Kidney (tissue), 14 donors: ENCODE data around the gene DNAJB1. TPM values are rescaled to one million over a fixed set of nuclear protein-coding genes. Genes with fewer than 3 reads are reported as not detected.
A peak's percentile ranks its signal among the peaks of the same experiment; 100 is the strongest.

Experiments used
- DNase-seq, 5 donors: peaks; one replicate each; pipeline ENCODE4 v3.0.0-alpha.2; 2013 to 2020
- FAIRE-seq: peaks from 2 replicates; lab custom pipeline; 2012; peaks lifted over from hg19 to GRCh38; lab: Jason Lieb, UNC
- H3K27ac ChIP-seq, 2 donors: one replicate each; pipeline ENCODE4 v1.7.0; 2013; ENCODE audit warnings: low read depth in 2 of 2, low read length in 2 of 2, inconsistent platforms in 1 of 2
- H3K27me3 ChIP-seq: one replicate; pipeline ENCODE4 v1.7.1; 2013; ENCODE audit warnings: low read length, inconsistent platforms; ENCODE audit not compliant: control insufficient read depth, insufficient read depth
- H3K36me3 ChIP-seq, 3 donors: one replicate each; pipeline versions ENCODE4 v1.7.0 to v1.7.1; 2013; ENCODE audit warnings: low read length in 3 of 3, control low read depth in 1 of 3, inconsistent platforms in 1 of 3; ENCODE audit not compliant: insufficient read depth in 3 of 3, control insufficient read depth in 2 of 3
- H3K4me1 ChIP-seq, 3 donors: one replicate each; pipeline versions ENCODE4 v1.7.0 to v1.7.1; 2013; ENCODE audit warnings: low read length in 3 of 3, inconsistent platforms in 1 of 3, low read depth in 1 of 3; ENCODE audit not compliant: control insufficient read depth in 2 of 3, insufficient read depth in 2 of 3
- H3K4me3 ChIP-seq, 3 donors: one replicate each; pipeline versions ENCODE4 v1.7.0 to v1.8.1; 2013; ENCODE audit warnings: low read length in 3 of 3, control low read depth in 1 of 3, inconsistent platforms in 1 of 3
- H3K9ac ChIP-seq, 3 donors: one replicate each; pipeline versions ENCODE4 v1.7.0 to v1.7.1; 2013; ENCODE audit warnings: low read length in 3 of 3, control low read depth in 1 of 3, inconsistent platforms in 1 of 3
- H3K9me3 ChIP-seq, 3 donors: one replicate each; pipeline versions ENCODE4 v1.7.0 to v1.7.1; 2013; ENCODE audit warnings: low read length in 3 of 3, control low read depth in 1 of 3, inconsistent platforms in 1 of 3; ENCODE audit not compliant: control insufficient read depth in 2 of 3, insufficient read depth in 1 of 3
- intact Hi-C: fragments of 100-400 bp; cut with DNase I; formaldehyde crosslinking; loops from one replicate; pipeline ENCODE4 v1.11.1; 2022
- polyA plus RNA-seq: library from polyadenylated mRNA; stranded (reverse); fragments of 350-450 nt; fragmentation: Illumina TruSeq; extraction: RNeasy Lipid Tissue Mini Kit (QIAGEN cat#74804); gene quantifications from one replicate; pipeline ENCODE4 v1.2.3, GENCODE V29; 2014; ENCODE audit warnings: low read depth, low replicate concordance; ENCODE audit not compliant: insufficient read depth
- total RNA-seq: library from RNA; stranded (reverse); fragmentation: NEBNext Ultra II Directional; extraction: Animal tissue kit (Norgen Biotek cat#: 25700); gene quantifications from one replicate; pipeline ENCODE4 v1.2.1, GENCODE V29; 2021
- TF ChIP-seq, protein P1 (sequence below): IDR thresholded peaks from 3 replicates; pipeline ENCODE4 v1.5.1; 2012; ENCODE audit warnings: mild to moderate bottlenecking, moderate library complexity, borderline replicate concordance; ENCODE audit not compliant: insufficient read depth; ENCODE audit errors: extremely low read depth
- donor health status: control.
- donor health status: control.
- donor health status: control.
- donor health status: control.
- donor health status: control.
- donor health status: DM: yes; HTN: yes; CAD: no.
- donor health status: Normal renal cell carcinoma (clear cell type).

The DNAJB1 gene
- total and polyA plus RNA-seq, 2 donors from 2014 or later = 77.9 to 122 TPM

DNA sequence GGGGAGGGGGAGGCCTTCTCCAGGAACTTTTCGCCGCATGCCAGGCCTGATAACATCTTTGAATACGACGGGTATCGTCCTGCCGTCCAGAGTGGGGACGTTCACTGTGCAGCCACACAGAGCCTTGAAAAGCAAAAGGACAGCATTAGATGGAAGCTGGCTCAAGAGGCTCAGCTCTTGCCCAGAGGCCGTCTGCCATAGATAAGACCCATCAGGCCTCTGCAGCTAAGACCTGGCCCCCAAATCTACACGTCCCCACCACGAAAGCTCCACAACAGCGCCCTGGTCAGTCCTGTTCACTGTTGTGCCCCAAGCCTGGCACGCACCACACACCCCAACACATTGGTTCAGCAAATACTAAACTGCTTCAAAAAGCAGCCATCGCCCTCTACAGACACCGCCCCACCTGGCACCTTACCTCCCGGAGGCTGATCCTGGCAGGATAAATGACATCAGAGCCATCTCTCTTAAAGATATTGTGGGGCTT, 2.1 kb downstream of the DNAJB1 start:
- FAIRE-seq = no peak
- intact Hi-C loops = no loop called here
- H3K9me3 ChIP-seq = no peaks in the 10 kb centered on the region
- H3K9ac ChIP-seq = peak overlapping the region in 2 of 3 donors; percentile 85 to 100
- H3K27ac ChIP-seq = peak overlapping the region in 1 of 2 donors; percentile 100
- H3K4me3 ChIP-seq = peak overlapping the region; percentile 26 to 95 (median 77)
- TF ChIP-seq, protein P1, sequence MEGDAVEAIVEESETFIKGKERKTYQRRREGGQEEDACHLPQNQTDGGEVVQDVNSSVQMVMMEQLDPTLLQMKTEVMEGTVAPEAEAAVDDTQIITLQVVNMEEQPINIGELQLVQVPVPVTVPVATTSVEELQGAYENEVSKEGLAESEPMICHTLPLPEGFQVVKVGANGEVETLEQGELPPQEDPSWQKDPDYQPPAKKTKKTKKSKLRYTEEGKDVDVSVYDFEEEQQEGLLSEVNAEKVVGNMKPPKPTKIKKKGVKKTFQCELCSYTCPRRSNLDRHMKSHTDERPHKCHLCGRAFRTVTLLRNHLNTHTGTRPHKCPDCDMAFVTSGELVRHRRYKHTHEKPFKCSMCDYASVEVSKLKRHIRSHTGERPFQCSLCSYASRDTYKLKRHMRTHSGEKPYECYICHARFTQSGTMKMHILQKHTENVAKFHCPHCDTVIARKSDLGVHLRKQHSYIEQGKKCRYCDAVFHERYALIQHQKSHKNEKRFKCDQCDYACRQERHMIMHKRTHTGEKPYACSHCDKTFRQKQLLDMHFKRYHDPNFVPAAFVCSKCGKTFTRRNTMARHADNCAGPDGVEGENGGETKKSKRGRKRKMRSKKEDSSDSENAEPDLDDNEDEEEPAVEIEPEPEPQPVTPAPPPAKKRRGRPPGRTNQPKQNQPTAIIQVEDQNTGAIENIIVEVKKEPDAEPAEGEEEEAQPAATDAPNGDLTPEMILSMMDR = no peak
- peaks cover 6 to 24% (median 22%) of the 10 kb centered on the region in 3 donors for H3K36me3 ChIP-seq
- no peaks in the 10 kb centered on the region for H3K27me3 ChIP-seq
- no peak for DNase-seq
- peaks cover 0 to 27% (median 22%) of the 10 kb centered on the region in 3 donors for H3K4me1 ChIP-seq

DNA sequence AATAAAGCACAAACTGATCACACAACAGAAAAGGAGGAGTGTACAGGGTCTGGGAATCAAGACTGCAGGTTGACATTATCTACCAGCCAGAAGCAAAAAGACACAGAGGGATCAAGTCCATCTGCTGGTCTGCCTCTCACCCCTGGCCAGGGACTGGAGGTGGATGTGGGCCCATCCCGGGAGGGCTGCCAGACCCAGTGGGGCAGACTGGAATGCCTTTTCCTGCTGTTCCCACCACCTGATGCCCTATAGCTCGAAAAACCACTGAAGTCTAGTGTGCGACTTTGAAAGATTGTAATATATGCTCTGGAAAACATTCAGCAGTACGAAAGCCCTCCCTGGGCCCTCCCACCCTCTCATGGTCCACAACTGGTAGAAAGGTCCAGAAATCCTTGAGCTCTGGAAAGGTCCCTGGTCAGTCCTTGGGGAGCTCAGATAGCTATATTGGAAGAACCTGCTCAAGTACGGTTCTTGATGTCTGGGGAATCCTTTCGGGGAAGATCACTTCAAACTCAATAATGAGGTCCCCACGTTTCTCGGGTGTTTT, 2.6 kb downstream of the DNAJB1 start:
- no peaks in the 10 kb centered on the region for H3K27me3 ChIP-seq
- H3K4me1 ChIP-seq = peaks cover 0 to 27% (median 22%) of the 10 kb centered on the region in 3 donors
- H3K9me3 ChIP-seq = no peaks in the 10 kb centered on the region
- DNase-seq = no peak
- H3K27ac ChIP-seq = peak overlapping the region; percentile 6 to 100
- peak overlapping the region in 2 of 3 donors; percentile 85 to 100 for H3K9ac ChIP-seq
- TF ChIP-seq, protein P1 = no peak
- H3K36me3 ChIP-seq = peaks cover 6 to 24% (median 22%) of the 10 kb centered on the region in 3 donors
- FAIRE-seq = no peak
- peak overlapping the region in 2 of 3 donors; percentile 77 to 95 for H3K4me3 ChIP-seq
- intact Hi-C loops = no loop called here

DNA sequence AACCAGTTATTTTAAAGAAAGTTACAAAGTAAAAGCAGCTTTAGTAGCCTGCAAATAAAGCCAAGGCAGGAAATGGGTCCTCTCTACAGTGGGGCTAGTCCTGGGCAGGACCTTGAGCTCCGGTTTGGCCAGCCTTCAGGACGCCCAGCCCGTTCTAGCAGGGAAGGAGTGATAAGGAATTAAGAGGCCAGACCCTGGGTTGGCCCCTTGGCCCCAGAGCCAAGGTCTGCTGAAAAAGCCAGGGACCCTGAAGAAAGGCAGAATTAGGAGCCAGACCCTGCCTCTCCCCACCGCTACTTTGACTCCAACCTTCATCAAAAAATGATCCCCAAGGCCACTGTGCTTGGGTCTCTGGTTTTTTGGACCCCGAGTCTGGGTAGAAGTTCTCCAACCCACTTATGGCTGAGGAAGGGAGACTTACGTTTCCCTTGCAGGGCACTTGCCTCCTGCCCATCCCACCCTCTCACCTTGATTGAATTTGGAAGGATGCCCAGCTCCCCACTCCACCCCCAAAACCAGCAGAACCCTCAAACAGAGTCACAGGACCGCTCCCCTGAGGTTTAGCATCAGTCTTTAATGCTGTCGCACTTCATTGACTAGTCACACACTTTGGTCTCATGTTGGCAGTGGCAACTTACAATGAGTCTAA, 3.9 kb downstream of the DNAJB1 start:
- Histone ChIP-seq H3K4me1 (peaks cover 0 to 27% (median 22%) of the 10 kb centered on the region in 3 donors), H3K9ac (no peak overlapping the region), H3K27ac (no peak overlapping the region), H3K4me3 (peak overlapping the region in 1 of 3 donors; percentile 77), H3K27me3 (no peaks in the 10 kb centered on the region), H3K9me3 (no peaks in the 10 kb centered on the region), H3K36me3 (peaks cover 6 to 24% (median 22%) of the 10 kb centered on the region in 3 donors)
- DNase-seq = no peak
- FAIRE-seq = no peak
- intact Hi-C loops = no loop called here
- TF ChIP-seq, protein P1 = no peak
